Prostate gland (tissue), 2 donors: Measurements from ENCODE around the gene ITGA4. TPM values are rescaled to one million over a fixed set of nuclear protein-coding genes. Genes with fewer than 3 reads are reported as not detected.

Source experiments
- DNase-seq: peaks from one replicate; pipeline ENCODE4 v3.0.0-alpha.2; 2019; ENCODE audit warnings: low spot score
- H3K27ac ChIP-seq, 2 donors: fragments of 200-600 bp; sonication (generic); 2 replicates each; pipeline ENCODE4 v1.5.1; 2017 to 2019
- H3K27me3 ChIP-seq: fragments of 200-600 bp; sonication (generic); replicated peaks from 2 replicates; pipeline ENCODE4 v1.5.1; 2019; ENCODE audit not compliant: insufficient read depth
- H3K36me3 ChIP-seq, 2 donors: fragments of 200-600 bp; sonication (generic); 1 replicate in 1 of 2; 2 replicates in 1 of 2; pipeline versions ENCODE4 v1.5.1 to v1.8.1; 2017 to 2019
- H3K4me1 ChIP-seq: fragments of 200-600 bp; sonication (generic); replicated peaks from 2 replicates; pipeline ENCODE4 v1.5.1; 2019
- H3K4me3 ChIP-seq, 2 donors: fragments of 200-600 bp; sonication (generic); 2 replicates each; pipeline ENCODE4 v1.5.1; 2017 to 2019
- H3K9me3 ChIP-seq: fragments of 200-600 bp; sonication (generic); 2 replicates; pipeline ENCODE4 v1.5.1; 2017
- POLR2A ChIP-seq: fragments of 450-650 bp; IDR thresholded peaks from one replicate; pipeline ENCODE4 v1.6.1; 2016; ENCODE audit warnings: antibody characterized with exemption, mild to moderate bottlenecking
- POLR2AphosphoS5 ChIP-seq: sonication (generic); formaldehyde crosslinking; IDR thresholded peaks from one replicate; pipeline ENCODE4 v1.6.1; 2017; ENCODE audit warnings: antibody characterized with exemption
- WGBS: methylation state at CpG from one replicate; pipeline ENCODE4 v1.1.5; 2018; 5-methylcytosine and 5-hydroxymethylcytosine counted together
- intact Hi-C: fragments of 100-400 bp; cut with DNase I; formaldehyde crosslinking; loops from one replicate; pipeline ENCODE4 v1.14.2; 2022
- total RNA-seq, 2 donors: library from RNA; depleted of rRNA; stranded (reverse); fragments of >200 nt; gene quantifications; one replicate each; pipeline ENCODE4 v1.1.0, GENCODE V29; 2016
- TF ChIP-seq, protein P1 (sequence below), 4 experiments: fragments of 200-600 bp in 2 of 4; fragments of 450-650 bp in 2 of 4; sonication (generic) in 2 of 4; IDR thresholded peaks; 1 replicate in 3 of 4; 2 replicates in 1 of 4; pipeline ENCODE4 v1.5.1; 2016 to 2019; ENCODE audit warnings: antibody characterized with exemption in 4 of 4, mild to moderate bottlenecking in 2 of 4, moderate library complexity in 2 of 4

The ITGA4 gene
- total RNA-seq, 2 donors from 2014 or later, result 2.9 to 6.4 TPM

DNA sequence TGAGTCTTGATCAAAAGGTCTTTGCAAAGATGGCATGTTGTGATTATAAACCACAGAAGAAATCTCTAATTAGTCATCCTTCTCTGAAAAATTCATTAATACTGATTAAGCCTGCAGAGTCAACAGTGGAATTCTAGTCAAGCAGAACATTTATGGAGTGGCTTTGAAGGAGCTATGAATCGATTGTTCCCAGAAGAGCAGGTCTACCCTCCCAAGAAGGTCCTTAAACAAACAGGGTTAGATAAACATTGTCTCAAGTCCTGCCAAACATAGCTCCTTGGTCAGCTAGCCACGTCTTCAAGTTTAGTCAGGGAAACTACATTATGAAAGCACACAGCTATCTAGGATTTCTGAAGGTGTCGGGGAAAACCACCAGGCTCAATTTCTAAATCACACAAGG lies 88.9 kb downstream of the ITGA4 start:
- Histone ChIP-seq H3K27ac (no peak overlapping the region), H3K4me1 (no peaks in the 10 kb centered on the region), H3K4me3 (no peak overlapping the region), H3K36me3 (no peaks in the 10 kb centered on the region), H3K9me3 (no peaks in the 10 kb centered on the region), H3K27me3 (no peaks in the 10 kb centered on the region)
- TF ChIP-seq POLR2A, result no peak
- TF ChIP-seq, protein P1, sequence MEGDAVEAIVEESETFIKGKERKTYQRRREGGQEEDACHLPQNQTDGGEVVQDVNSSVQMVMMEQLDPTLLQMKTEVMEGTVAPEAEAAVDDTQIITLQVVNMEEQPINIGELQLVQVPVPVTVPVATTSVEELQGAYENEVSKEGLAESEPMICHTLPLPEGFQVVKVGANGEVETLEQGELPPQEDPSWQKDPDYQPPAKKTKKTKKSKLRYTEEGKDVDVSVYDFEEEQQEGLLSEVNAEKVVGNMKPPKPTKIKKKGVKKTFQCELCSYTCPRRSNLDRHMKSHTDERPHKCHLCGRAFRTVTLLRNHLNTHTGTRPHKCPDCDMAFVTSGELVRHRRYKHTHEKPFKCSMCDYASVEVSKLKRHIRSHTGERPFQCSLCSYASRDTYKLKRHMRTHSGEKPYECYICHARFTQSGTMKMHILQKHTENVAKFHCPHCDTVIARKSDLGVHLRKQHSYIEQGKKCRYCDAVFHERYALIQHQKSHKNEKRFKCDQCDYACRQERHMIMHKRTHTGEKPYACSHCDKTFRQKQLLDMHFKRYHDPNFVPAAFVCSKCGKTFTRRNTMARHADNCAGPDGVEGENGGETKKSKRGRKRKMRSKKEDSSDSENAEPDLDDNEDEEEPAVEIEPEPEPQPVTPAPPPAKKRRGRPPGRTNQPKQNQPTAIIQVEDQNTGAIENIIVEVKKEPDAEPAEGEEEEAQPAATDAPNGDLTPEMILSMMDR (IDR thresholded peaks at IDR 0.05), result no peak
- no peak for TF ChIP-seq POLR2AphosphoS5
- intact Hi-C loops, result no loop called here
- no peak for DNase-seq
- 51% methylated on average over 3 of the region's 3 CpGs for WGBS

DNA sequence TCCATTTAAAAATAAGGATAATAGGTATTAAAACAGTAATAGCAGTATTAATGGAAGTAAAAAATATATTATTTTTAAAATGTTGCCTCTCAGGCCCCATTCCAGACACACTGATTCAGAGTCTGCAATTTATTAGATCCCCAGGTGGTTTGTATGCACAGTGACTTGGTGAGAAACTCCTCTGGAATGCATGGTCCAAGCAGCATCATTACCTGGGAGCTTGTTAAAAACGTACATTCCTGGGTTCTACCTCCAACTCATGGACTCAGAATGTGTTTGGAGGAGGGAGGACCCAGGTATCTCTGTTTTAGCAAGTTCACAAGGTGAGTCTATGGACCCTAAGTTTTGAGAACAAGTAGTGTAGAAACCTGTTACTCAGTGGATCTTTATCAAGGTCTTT lies 95.6 kb downstream of the ITGA4 start:
- no peak for DNase-seq
- WGBS, result 57% methylated on average over 1 of the region's 1 CpG
- H3K9me3 ChIP-seq, result no peaks in the 10 kb centered on the region
- H3K27me3 ChIP-seq, result no peaks in the 10 kb centered on the region
- H3K27ac ChIP-seq, result no peak overlapping the region
- no peaks in the 10 kb centered on the region for H3K4me1 ChIP-seq
- TF ChIP-seq POLR2A, result no peak
- no peak for TF ChIP-seq POLR2AphosphoS5
- TF ChIP-seq, protein P1 (IDR thresholded peaks at IDR 0.05), result no peak
- intact Hi-C loops, result no loop called here
- no peaks in the 10 kb centered on the region for H3K36me3 ChIP-seq
- no peak overlapping the region for H3K4me3 ChIP-seq

DNA sequence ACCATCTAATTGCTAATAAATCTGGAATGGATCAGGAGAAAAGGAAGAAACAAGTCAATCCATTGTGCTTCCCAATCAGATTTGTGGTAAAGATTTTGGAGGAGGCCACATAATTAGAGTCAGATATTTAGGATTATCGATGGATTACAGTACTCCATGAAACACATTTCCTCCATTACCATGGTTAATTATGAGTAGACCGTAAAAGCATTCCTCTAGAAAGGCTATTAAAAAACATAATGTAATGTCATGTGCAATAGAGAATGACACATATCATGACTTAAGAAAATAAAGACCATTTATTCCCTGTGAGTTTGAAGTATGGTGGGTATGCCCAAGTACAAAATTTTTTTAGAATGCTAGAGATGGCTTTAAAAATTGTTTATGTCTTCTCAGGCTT lies 96.1 kb downstream of the ITGA4 start:
- H3K9me3 ChIP-seq, result no peaks in the 10 kb centered on the region
- intact Hi-C loops, result no loop called here
- 93% methylated on average over 2 of the region's 2 CpGs for WGBS
- no peaks in the 10 kb centered on the region for H3K4me1 ChIP-seq
- no peaks in the 10 kb centered on the region for H3K36me3 ChIP-seq
- H3K27ac ChIP-seq, result no peak overlapping the region
- no peak for TF ChIP-seq POLR2A
- H3K4me3 ChIP-seq, result no peak overlapping the region
- H3K27me3 ChIP-seq, result no peaks in the 10 kb centered on the region
- no peak for DNase-seq

DNA sequence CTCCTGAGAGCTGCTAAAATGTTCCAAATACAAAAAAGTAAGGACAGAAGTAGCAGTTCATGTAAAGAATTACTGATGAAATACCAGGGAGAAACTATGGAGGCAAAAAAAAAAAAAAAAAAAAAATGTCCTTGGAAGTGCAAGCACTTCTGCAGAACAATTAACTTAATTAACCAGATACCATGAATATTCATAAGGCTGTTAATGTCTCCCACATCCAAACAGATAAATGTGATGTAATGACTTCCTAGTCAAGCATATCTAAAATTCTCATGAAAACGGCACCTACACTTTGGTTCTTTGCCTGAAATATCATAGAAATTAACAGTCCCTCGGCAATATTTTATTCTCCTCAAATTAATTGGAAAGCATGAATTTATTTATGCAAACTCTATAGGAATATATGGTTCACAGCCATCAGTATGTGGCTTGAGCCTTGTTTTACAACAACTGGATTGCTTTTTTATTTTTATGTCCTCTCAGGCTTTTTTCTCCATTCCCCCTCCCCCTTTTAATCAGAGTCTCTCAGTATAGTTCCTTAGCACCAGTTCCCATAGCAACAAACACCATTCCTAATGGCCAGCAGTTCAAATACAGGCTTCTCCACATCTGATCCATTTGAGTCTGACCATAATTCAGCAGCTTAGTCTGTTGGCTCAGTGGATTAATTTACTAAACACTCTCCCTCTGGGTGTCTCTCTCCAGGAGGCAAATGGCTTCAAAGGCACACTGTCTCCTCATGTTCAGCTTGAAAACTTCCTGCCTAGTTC lies 97.1 kb downstream of the ITGA4 start:
- no peak for TF ChIP-seq POLR2A
- no peak for TF ChIP-seq POLR2AphosphoS5
- TF ChIP-seq, protein P1 (IDR thresholded peaks at IDR 0.05), result no peak
- Histone ChIP-seq H3K36me3 (no peaks in the 10 kb centered on the region), H3K27me3 (no peaks in the 10 kb centered on the region), H3K4me3 (no peak overlapping the region), H3K9me3 (no peaks in the 10 kb centered on the region), H3K27ac (no peak overlapping the region), H3K4me1 (no peaks in the 10 kb centered on the region)
- DNase-seq, result no peak
- intact Hi-C loops, result no loop called here
- WGBS, result 61% methylated on average over 2 of the region's 2 CpGs

DNA sequence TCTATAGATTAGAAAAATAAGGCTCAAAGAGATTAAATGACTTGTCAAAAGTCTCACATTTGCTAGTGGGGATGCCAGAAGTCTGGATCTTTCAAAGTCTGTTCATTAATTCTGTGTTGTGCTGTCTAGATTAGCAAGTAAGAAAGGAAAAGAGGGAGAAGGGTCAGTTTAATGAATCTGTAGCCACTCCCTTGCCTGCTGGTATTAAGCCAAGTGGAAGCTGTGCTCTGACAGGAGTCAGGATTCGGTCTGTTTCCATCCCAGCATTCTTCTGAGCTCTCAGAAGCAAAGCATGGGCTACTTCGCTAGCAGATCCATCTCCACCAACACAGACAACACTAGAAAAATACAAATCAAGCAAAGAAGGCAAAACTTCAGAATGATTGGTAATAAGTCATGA lies 101.2 kb downstream of the ITGA4 start:
- intact Hi-C loops, result no loop called here
- WGBS, result 91% methylated on average over 2 of the region's 2 CpGs

More for the DNA sequence above, 101.2 kb downstream of the ITGA4 start:
- Histone ChIP-seq H3K4me1 (no peaks in the 10 kb centered on the region), H3K27me3 (no peaks in the 10 kb centered on the region), H3K4me3 (no peak overlapping the region), H3K9me3 (no peaks in the 10 kb centered on the region), H3K36me3 (no peaks in the 10 kb centered on the region), H3K27ac (no peak overlapping the region)
- no peak for TF ChIP-seq POLR2AphosphoS5
- TF ChIP-seq POLR2A, result no peak
- TF ChIP-seq, protein P1 (IDR thresholded peaks at IDR 0.05), result no peak
- no peak for DNase-seq
